ENCODE data around the gene PKNOX1. TPM values are rescaled to one million over a fixed set of nuclear protein-coding genes. Genes with fewer than 3 reads are reported as not detected.

The PKNOX1 gene
- total and polyA plus RNA-seq, 2 experiments from 2014 or later = 29.9 to 76.7 TPM

DNA sequence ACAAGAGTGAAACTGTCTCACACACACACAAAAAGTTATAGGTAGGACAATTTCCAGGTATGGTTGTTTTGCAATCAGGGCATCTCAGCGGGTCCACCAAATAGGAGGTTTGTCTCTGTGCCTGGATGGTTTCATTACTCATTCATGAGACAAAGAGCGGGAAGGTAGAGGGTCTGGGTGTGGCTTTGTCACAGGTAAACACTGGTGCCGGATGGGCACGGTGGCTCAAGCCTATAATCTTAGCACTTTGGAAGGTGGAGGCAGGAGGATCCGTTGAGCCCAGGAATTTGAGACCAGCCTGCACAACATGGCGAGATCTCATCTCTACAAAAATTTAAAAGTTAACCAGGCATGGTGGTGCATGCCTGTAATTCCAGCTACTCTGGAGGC, 32.7 kb upstream of the PKNOX1 start:
- Histone ChIP-seq H3K36me3 (ENCODE audit: insufficient read depth) (no peaks in the 10 kb centered on the region), H4K20me1 (replicated peaks; ENCODE audit: insufficient read depth) (no peaks in the 10 kb centered on the region), H3K79me2 (replicated peaks; ENCODE audit: insufficient read depth) (no peaks in the 10 kb centered on the region), H3F3A (replicated peaks; ENCODE audit: low read depth) (peaks cover 12% of the 10 kb centered on the region; the same call in 1 of the 2 replicates), H2AFZ (no peak overlapping the region), H3K27ac (ENCODE audit: low read depth) (no peak overlapping the region), H3K9me2 (ENCODE audit: insufficient read depth) (no peaks in the 10 kb centered on the region), H3K27me3 (ENCODE audit: insufficient read depth) (no peaks in the 10 kb centered on the region), H3K4me3 (no peak overlapping the region), H3K4me2 (no peak overlapping the region), H3K4me1 (ENCODE audit: insufficient read depth) (peaks cover 21% of the 10 kb centered on the region)
- ATAC-seq (no peak), DNase-seq (ENCODE audit: low spot score) (no peak)
- Mint-ChIP-seq H3K4me1 (peaks cover 26% of the 10 kb centered on the region), H3K27ac (no peak overlapping the region), H3K36me3 (ENCODE audit: low read depth) (peaks cover 30% of the 10 kb centered on the region), H3K4me3 (no peak overlapping the region), H3K27me3 (ENCODE audit: insufficient read depth, low read depth, poor library complexity) (peaks cover 13% of the 10 kb centered on the region), H3K9me3 (peaks cover 23% of the 10 kb centered on the region)
- TF ChIP-seq REST (IDR thresholded peaks at IDR 0.05; ENCODE audit: unreplicated experiment) (no peak), STAT1 (IDR thresholded peaks at IDR 0.05; ENCODE audit: unreplicated experiment) (no peak)
- TF ChIP-seq, protein P1, sequence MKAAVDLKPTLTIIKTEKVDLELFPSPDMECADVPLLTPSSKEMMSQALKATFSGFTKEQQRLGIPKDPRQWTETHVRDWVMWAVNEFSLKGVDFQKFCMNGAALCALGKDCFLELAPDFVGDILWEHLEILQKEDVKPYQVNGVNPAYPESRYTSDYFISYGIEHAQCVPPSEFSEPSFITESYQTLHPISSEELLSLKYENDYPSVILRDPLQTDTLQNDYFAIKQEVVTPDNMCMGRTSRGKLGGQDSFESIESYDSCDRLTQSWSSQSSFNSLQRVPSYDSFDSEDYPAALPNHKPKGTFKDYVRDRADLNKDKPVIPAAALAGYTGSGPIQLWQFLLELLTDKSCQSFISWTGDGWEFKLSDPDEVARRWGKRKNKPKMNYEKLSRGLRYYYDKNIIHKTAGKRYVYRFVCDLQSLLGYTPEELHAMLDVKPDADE (IDR thresholded peaks at IDR 0.05) = no peak

GRCh38 chr21:42942244-42942643, 32.1 kb upstream of the PKNOX1 start:
- no peaks in the 10 kb centered on the region for H3K9me2 ChIP-seq (ENCODE audit: insufficient read depth)
- peaks cover 9% of the 10 kb centered on the region; the same call in 1 of the 2 replicates for H3F3A ChIP-seq (replicated peaks; ENCODE audit: low read depth)
- H3K27me3 Mint-ChIP-seq (ENCODE audit: insufficient read depth, low read depth, poor library complexity) = peaks cover 12% of the 10 kb centered on the region
- no peaks in the 10 kb centered on the region for H3K27me3 ChIP-seq (ENCODE audit: insufficient read depth)
- H3K4me3 Mint-ChIP-seq = no peak overlapping the region; the same call in 2 of the 3 replicates
- no peak overlapping the region for H3K4me3 ChIP-seq
- DNase-seq (ENCODE audit: low spot score) = no peak
- no peak overlapping the region for H2AFZ ChIP-seq
- H3K36me3 Mint-ChIP-seq (ENCODE audit: low read depth) = peaks cover 35% of the 10 kb centered on the region
- H3K79me2 ChIP-seq (replicated peaks; ENCODE audit: insufficient read depth) = no peaks in the 10 kb centered on the region
- H4K20me1 ChIP-seq (replicated peaks; ENCODE audit: insufficient read depth) = no peaks in the 10 kb centered on the region
- H3K27ac Mint-ChIP-seq = no peak overlapping the region; the same call in 1 of the 2 replicates
- H3K4me1 ChIP-seq (ENCODE audit: insufficient read depth) = peaks cover 18% of the 10 kb centered on the region
- no peak overlapping the region for H3K4me2 ChIP-seq
- ATAC-seq = no peak
- no peaks in the 10 kb centered on the region for H3K36me3 ChIP-seq (ENCODE audit: insufficient read depth)
- H3K4me1 Mint-ChIP-seq = peaks cover 21% of the 10 kb centered on the region
- H3K27ac ChIP-seq (ENCODE audit: low read depth) = no peak overlapping the region
- peaks cover 23% of the 10 kb centered on the region for H3K9me3 Mint-ChIP-seq
- TF ChIP-seq ZNF331 (CRISPR knock-in tag; IDR thresholded peaks at IDR 0.05; ENCODE audit: low read depth) = no peak
- no peak for TF ChIP-seq JUNB (IDR thresholded peaks at IDR 0.05; ENCODE audit: unreplicated experiment)
- TF ChIP-seq, protein P1 (IDR thresholded peaks at IDR 0.05) = no peak
- TF ChIP-seq, protein P2, sequence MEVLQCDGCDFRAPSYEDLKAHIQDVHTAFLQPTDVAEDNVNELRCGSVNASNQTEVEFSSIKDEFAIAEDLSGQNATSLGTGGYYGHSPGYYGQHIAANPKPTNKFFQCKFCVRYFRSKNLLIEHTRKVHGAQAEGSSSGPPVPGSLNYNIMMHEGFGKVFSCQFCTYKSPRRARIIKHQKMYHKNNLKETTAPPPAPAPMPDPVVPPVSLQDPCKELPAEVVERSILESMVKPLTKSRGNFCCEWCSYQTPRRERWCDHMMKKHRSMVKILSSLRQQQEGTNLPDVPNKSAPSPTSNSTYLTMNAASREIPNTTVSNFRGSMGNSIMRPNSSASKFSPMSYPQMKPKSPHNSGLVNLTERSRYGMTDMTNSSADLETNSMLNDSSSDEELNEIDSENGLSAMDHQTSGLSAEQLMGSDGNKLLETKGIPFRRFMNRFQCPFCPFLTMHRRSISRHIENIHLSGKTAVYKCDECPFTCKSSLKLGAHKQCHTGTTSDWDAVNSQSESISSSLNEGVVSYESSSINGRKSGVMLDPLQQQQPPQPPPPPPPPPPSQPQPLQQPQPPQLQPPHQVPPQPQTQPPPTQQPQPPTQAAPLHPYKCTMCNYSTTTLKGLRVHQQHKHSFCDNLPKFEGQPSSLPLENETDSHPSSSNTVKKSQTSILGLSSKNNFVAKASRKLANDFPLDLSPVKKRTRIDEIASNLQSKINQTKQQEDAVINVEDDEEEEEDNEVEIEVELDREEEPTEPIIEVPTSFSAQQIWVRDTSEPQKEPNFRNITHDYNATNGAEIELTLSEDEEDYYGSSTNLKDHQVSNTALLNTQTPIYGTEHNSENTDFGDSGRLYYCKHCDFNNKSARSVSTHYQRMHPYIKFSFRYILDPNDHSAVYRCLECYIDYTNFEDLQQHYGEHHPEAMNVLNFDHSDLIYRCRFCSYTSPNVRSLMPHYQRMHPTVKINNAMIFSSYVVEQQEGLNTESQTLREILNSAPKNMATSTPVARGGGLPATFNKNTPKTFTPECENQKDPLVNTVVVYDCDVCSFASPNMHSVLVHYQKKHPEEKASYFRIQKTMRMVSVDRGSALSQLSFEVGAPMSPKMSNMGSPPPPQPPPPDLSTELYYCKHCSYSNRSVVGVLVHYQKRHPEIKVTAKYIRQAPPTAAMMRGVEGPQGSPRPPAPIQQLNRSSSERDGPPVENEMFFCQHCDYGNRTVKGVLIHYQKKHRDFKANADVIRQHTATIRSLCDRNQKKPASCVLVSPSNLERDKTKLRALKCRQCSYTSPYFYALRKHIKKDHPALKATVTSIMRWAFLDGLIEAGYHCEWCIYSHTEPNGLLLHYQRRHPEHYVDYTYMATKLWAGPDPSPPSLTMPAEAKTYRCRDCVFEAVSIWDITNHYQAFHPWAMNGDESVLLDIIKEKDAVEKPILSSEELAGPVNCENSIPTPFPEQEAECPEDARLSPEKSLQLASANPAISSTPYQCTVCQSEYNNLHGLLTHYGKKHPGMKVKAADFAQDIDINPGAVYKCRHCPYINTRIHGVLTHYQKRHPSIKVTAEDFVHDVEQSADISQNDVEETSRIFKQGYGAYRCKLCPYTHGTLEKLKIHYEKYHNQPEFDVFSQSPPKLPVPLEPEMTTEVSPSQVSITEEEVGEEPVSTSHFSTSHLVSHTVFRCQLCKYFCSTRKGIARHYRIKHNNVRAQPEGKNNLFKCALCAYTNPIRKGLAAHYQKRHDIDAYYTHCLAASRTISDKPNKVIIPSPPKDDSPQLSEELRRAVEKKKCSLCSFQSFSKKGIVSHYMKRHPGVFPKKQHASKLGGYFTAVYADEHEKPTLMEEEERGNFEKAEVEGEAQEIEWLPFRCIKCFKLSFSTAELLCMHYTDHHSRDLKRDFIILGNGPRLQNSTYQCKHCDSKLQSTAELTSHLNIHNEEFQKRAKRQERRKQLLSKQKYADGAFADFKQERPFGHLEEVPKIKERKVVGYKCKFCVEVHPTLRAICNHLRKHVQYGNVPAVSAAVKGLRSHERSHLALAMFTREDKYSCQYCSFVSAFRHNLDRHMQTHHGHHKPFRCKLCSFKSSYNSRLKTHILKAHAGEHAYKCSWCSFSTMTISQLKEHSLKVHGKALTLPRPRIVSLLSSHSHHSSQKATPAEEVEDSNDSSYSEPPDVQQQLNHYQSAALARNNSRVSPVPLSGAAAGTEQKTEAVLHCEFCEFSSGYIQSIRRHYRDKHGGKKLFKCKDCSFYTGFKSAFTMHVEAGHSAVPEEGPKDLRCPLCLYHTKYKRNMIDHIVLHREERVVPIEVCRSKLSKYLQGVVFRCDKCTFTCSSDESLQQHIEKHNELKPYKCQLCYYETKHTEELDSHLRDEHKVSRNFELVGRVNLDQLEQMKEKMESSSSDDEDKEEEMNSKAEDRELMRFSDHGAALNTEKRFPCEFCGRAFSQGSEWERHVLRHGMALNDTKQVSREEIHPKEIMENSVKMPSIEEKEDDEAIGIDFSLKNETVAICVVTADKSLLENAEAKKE (CRISPR knock-in tag; IDR thresholded peaks at IDR 0.05) = no peak
- TF ChIP-seq NANOG (IDR thresholded peaks at IDR 0.05; ENCODE audit: borderline replicate concordance) = no peak
- no peak for TF ChIP-seq ZNF114 (CRISPR knock-in tag; IDR thresholded peaks at IDR 0.05)
- TF ChIP-seq STAT1 (IDR thresholded peaks at IDR 0.05; ENCODE audit: unreplicated experiment) = no peak
- TF ChIP-seq CREB1 (CRISPR knock-in tag; IDR thresholded peaks at IDR 0.05; ENCODE audit: low read depth) = no peak
- no peak for TF ChIP-seq POLR2AphosphoS5 (IDR thresholded peaks at IDR 0.05; ENCODE audit: low read depth)

All from GM23338 (cell line).